DND-41 (cell line): ENCODE data around the gene FOXN1.

Experiments used
- ATAC-seq: fragments of 200-7000 bp; cut with Tn5 transposase; 3 replicates; pipeline ENCODE4 v1.9.1; 2021; ENCODE audit warnings: low read depth; ENCODE audit not compliant: insufficient read depth
- DNase-seq: peaks from one replicate; pipeline ENCODE4 v3.0.0-alpha.2; 2020
- H2AFZ ChIP-seq: 2 replicates; pipeline ENCODE4 v1.6.0; 2012; ENCODE audit warnings: low read depth, low read length
- H3K27ac ChIP-seq: 2 replicates; pipeline ENCODE4 v1.5.1; 2012; ENCODE audit warnings: low read length, inconsistent platforms
- H3K27me3 ChIP-seq: fragments of 200-600 bp; sonication (generic); 2 replicates; pipeline ENCODE4 v1.6.0; 2012; ENCODE audit warnings: low read length, mild to moderate bottlenecking, inconsistent platforms; ENCODE audit not compliant: insufficient read depth, poor library complexity
- H3K36me3 ChIP-seq: 2 replicates; pipeline ENCODE4 v1.5.1; 2012; ENCODE audit warnings: low read length, inconsistent platforms; ENCODE audit not compliant: insufficient read depth
- H3K4me1 ChIP-seq: 2 replicates; pipeline ENCODE4 v1.5.1; 2012; ENCODE audit warnings: mild to moderate bottlenecking, low read length; ENCODE audit not compliant: insufficient read depth
- H3K4me2 ChIP-seq: 2 replicates; pipeline ENCODE4 v1.6.0; 2012; ENCODE audit warnings: mild to moderate bottlenecking, moderate library complexity, low read length, inconsistent platforms; ENCODE audit not compliant: insufficient read depth
- H3K4me3 ChIP-seq, 2 experiments: fragments of 200-600 bp in 1 of 2; shearing (Covaris generic) in 1 of 2; 2 replicates each; pipeline ENCODE4 v1.5.1; 2012 to 2016; ENCODE audit warnings: inconsistent platforms in 2 of 2, low read length in 2 of 2, mild to moderate bottlenecking in 2 of 2, low read depth in 1 of 2, moderate library complexity in 1 of 2
- H3K79me2 ChIP-seq: 2 replicates; pipeline ENCODE4 v1.6.0; 2012; ENCODE audit warnings: low read length, inconsistent platforms; ENCODE audit not compliant: insufficient read depth
- H3K9ac ChIP-seq: 2 replicates; pipeline ENCODE4 v1.6.0; 2012; ENCODE audit warnings: low read depth, mild to moderate bottlenecking, inconsistent platforms, low read length, moderate library complexity
- H3K9me3 ChIP-seq: 2 replicates; pipeline ENCODE4 v1.5.1; 2012; ENCODE audit warnings: low read length, moderate library complexity, mild to moderate bottlenecking, inconsistent platforms; ENCODE audit not compliant: insufficient read depth, severe bottlenecking
- H4K20me1 ChIP-seq: 2 replicates; pipeline ENCODE4 v1.6.0; 2012; ENCODE audit warnings: low read length; ENCODE audit not compliant: insufficient read depth
- EZH2 ChIP-seq: IDR thresholded peaks from 3 replicates; pipeline ENCODE4 v1.6.1; 2012; ENCODE audit warnings: borderline replicate concordance, low read depth, mild to moderate bottlenecking, moderate library complexity, low read length, inconsistent platforms; ENCODE audit not compliant: severe bottlenecking
- TF ChIP-seq, protein P1 (sequence below): IDR thresholded peaks from 2 replicates; pipeline ENCODE4 v1.5.1; 2012; ENCODE audit warnings: borderline replicate concordance, low read length, moderate library complexity, mild to moderate bottlenecking; ENCODE audit not compliant: poor library complexity, severe bottlenecking; ENCODE audit errors: extremely low read depth

FOXN1 gene

DNA sequence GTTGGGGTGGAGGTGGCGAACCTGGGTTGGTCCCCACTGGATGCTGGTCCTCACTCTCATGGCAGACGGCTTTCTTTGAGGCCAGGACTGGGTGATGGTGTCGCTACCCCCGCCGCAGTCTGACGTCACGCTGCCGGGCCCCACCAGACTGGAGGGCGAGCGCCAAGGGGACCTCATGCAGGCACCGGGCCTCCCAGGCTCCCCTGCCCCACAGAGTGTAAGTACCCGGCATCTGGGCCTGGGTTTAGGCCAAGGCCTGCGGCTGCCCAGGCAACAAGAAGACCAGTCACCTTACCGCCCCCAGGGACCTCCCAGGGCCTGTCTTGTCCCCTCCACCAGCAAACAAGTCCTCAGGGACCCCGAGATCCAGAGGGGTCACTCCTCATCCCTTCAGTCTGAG lies 17.7 kb downstream of the FOXN1 start:
- Histone ChIP-seq H3K9ac (no peak overlapping the region), H3K36me3 (no peaks in the 10 kb centered on the region), H2AFZ (no peak overlapping the region), H3K9me3 (no peaks in the 10 kb centered on the region), H3K4me3 (no peak overlapping the region), H3K4me1 (peaks cover 6% of the 10 kb centered on the region), H4K20me1 (no peaks in the 10 kb centered on the region; the same call in 1 of the 2 replicates), H3K27me3 (peaks cover 4% of the 10 kb centered on the region), H3K27ac (no peak overlapping the region), H3K79me2 (no peaks in the 10 kb centered on the region), H3K4me2 (no peak overlapping the region)
- DNase-seq: no peak
- TF ChIP-seq, protein P1, sequence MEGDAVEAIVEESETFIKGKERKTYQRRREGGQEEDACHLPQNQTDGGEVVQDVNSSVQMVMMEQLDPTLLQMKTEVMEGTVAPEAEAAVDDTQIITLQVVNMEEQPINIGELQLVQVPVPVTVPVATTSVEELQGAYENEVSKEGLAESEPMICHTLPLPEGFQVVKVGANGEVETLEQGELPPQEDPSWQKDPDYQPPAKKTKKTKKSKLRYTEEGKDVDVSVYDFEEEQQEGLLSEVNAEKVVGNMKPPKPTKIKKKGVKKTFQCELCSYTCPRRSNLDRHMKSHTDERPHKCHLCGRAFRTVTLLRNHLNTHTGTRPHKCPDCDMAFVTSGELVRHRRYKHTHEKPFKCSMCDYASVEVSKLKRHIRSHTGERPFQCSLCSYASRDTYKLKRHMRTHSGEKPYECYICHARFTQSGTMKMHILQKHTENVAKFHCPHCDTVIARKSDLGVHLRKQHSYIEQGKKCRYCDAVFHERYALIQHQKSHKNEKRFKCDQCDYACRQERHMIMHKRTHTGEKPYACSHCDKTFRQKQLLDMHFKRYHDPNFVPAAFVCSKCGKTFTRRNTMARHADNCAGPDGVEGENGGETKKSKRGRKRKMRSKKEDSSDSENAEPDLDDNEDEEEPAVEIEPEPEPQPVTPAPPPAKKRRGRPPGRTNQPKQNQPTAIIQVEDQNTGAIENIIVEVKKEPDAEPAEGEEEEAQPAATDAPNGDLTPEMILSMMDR: no peak
- no peak for TF ChIP-seq EZH2
- no peak for ATAC-seq

DNA sequence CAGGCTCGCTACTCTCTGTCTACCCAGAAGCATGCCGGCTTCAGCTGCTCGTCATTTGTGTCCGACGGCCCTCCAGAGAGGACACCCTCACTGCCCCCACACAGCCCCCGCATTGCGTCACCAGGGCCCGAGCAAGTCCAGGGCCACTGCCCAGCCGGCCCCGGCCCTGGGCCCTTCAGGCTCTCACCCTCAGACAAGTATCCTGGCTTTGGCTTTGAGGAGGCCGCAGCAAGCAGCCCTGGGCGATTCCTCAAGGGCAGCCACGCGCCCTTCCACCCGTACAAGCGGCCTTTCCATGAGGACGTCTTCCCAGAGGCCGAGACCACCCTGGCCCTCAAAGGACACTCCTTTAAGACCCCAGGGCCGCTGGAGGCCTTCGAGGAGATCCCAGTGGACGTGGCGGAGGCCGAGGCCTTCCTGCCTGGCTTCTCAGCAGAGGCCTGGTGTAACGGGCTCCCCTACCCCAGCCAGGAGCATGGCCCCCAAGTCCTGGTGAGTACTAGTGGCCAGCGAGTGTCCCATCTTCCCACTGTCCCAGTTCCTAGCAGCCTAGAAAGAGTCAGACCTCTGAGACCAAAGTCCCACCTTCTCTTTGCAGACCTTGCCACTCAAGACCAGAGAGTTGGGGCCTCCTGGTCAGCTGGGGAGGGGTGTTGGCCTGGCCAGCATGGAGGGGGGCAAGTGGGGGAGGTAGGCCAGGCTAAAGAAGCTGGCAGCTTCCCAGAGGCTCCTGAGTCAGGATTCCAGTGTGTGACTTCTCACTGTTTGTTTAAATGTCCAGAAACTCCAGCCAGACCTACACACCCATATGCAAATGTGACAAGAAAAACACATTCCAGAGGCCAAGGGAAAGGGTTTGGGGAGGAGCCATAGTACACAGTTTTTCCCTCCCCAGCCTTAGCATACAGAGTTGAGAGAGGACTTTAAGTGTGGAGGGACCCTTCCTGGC lies 18.6 kb downstream of the FOXN1 start:
- Histone ChIP-seq H3K9me3 (no peaks in the 10 kb centered on the region), H3K79me2 (no peaks in the 10 kb centered on the region), H3K9ac (no peak overlapping the region), H3K36me3 (no peaks in the 10 kb centered on the region), H3K4me1 (peaks cover under 1% of the 10 kb centered on the region; the same call in 1 of the 2 replicates), H3K4me3 (no peak overlapping the region), H3K27me3 (peaks cover 4% of the 10 kb centered on the region), H2AFZ (no peak overlapping the region), H3K4me2 (no peak overlapping the region), H3K27ac (no peak overlapping the region), H4K20me1 (no peaks in the 10 kb centered on the region; the same call in 1 of the 2 replicates)
- no peak for TF ChIP-seq EZH2
- TF ChIP-seq, protein P1: no peak
- ATAC-seq (no peak), DNase-seq (no peak)

DNA sequence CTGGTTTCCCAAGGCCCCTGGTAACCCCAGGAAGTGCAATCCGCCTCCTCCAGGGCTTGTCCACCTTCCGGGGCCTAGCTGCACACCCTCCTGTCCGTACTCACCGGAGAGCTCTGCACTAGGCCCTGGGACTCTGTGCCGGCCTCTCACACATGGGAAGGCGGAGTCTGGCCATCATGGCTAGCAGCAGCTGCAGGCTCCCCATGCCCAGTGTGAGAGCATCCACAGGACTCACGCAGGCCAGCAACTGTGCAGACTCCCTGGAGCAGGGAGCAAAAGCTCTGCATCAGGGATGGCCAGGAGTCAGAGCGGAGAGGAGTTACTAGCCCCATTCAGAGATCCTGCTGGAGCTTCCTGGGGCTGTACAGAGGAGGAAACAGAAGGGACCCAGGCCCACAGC lies 20.2 kb downstream of the FOXN1 start:
- Histone ChIP-seq H3K27me3 (peaks cover 9% of the 10 kb centered on the region), H3K4me3 (no peak overlapping the region), H2AFZ (no peak overlapping the region), H3K4me2 (no peak overlapping the region), H3K27ac (no peak overlapping the region), H3K4me1 (no peaks in the 10 kb centered on the region), H4K20me1 (no peaks in the 10 kb centered on the region; the same call in 1 of the 2 replicates), H3K9me3 (no peaks in the 10 kb centered on the region), H3K79me2 (no peaks in the 10 kb centered on the region), H3K9ac (no peak overlapping the region), H3K36me3 (no peaks in the 10 kb centered on the region)
- DNase-seq (no peak), ATAC-seq (no peak)
- TF ChIP-seq, protein P1: no peak
- no peak for TF ChIP-seq EZH2
